ENCODE results near the gene KANK2.

DNA sequence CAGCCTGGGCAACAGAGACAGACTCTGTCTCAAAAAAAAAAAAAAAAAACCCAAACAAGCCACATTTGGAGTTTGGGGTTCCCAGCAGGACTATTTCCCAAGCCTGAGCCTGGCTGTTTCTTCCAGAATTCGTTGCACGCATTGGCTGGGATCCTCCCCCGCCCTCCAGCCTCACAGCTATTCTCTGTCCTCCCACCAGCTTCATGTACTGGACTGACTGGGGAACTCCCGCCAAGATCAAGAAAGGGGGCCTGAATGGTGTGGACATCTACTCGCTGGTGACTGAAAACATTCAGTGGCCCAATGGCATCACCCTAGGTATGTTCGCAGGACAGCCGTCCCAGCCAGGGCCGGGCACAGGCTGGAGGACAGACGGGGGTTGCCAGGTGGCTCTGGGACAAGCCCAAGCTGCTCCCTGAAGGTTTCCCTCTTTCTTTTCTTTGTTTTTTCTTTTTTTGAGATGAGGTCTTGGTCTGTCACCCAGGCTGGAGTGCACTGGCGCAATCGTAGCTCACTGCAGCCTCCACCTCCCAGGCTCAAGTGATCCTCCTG, 81.4 kb downstream of the KANK2 start:
- TF ChIP-seq POLR2AphosphoS5 (IDR thresholded peaks at IDR 0.05; ENCODE audit: low read depth, low read length): no peak
- TF ChIP-seq POLR2A (IDR thresholded peaks at IDR 0.05; ENCODE audit: low read depth, low read length): no peak
- TF ChIP-seq TAF1 (IDR thresholded peaks at IDR 0.05; ENCODE audit: borderline replicate concordance, low read depth, low read length): no peak

Measured in GM12892 (cell line).